GM23338 (cell line): ENCODE measurements around the gene PPP6R3. TPM values are rescaled to one million over a fixed set of nuclear protein-coding genes. Genes with fewer than 3 reads are reported as not detected.

Experiments
- ATAC-seq: fragments of 200-7000 bp; cut with Tn5 transposase; 3 replicates; pipeline ENCODE4 v1.9.1; 2020
- DNase-seq: peaks from one replicate; pipeline ENCODE4 v3.0.0-alpha.2; 2015; ENCODE audit warnings: low spot score
- H2AFZ ChIP-seq: fragments of 200-600 bp; sonication (generic); 2 replicates; pipeline ENCODE4 v1.8.0; 2016; ENCODE audit warnings: antibody characterized with exemption, mild to moderate bottlenecking, moderate library complexity
- H3F3A ChIP-seq: fragments of 200-600 bp; sonication (generic); replicated peaks from 2 replicates; pipeline ENCODE4 v1.8.0; 2017; ENCODE audit warnings: antibody characterized with exemption, mixed run types, low read depth
- H3K27ac ChIP-seq: fragments of 200-600 bp; sonication (generic); 2 replicates; pipeline ENCODE4 v1.6.1; 2016; ENCODE audit warnings: low read depth
- H3K27me3 ChIP-seq: fragments of 200-600 bp; sonication (generic); 2 replicates; pipeline ENCODE4 v1.8.0; 2016; ENCODE audit warnings: mild to moderate bottlenecking, mixed run types, moderate library complexity; ENCODE audit not compliant: insufficient read depth
- H3K36me3 ChIP-seq: fragments of 200-600 bp; sonication (generic); 2 replicates; pipeline ENCODE4 v1.8.0; 2016; ENCODE audit warnings: mild to moderate bottlenecking; ENCODE audit not compliant: insufficient read depth
- H3K4me1 ChIP-seq: fragments of 200-600 bp; sonication (generic); 2 replicates; pipeline ENCODE4 v1.8.0; 2016; ENCODE audit warnings: mild to moderate bottlenecking, moderate library complexity; ENCODE audit not compliant: insufficient read depth
- H3K4me2 ChIP-seq: fragments of 200-600 bp; sonication (generic); 2 replicates; pipeline ENCODE4 v1.7.1; 2017; ENCODE audit warnings: mixed run types
- H3K4me3 ChIP-seq: fragments of 200-600 bp; sonication (generic); 2 replicates; pipeline ENCODE4 v1.6.1; 2016; ENCODE audit warnings: mixed run types
- H3K79me2 ChIP-seq: fragments of 200-600 bp; sonication (generic); replicated peaks from 2 replicates; pipeline ENCODE4 v1.8.0; 2017; ENCODE audit warnings: mild to moderate bottlenecking; ENCODE audit not compliant: insufficient read depth
- H3K9me2 ChIP-seq: fragments of 200-600 bp; sonication (generic); 2 replicates; pipeline ENCODE4 v1.8.0; 2017; ENCODE audit not compliant: insufficient read depth
- H4K20me1 ChIP-seq: fragments of 200-600 bp; sonication (generic); replicated peaks from 2 replicates; pipeline ENCODE4 v1.8.0; 2017; ENCODE audit warnings: mild to moderate bottlenecking; ENCODE audit not compliant: insufficient read depth
- H3K27ac Mint-ChIP-seq: 2 replicates; pipeline ENCODE4 v1.8.0; 2020; ENCODE audit warnings: inconsistent platforms, mild to moderate bottlenecking, moderate library complexity, mixed read lengths
- H3K27me3 Mint-ChIP-seq: 3 replicates; pipeline ENCODE4 v1.8.0; 2022; ENCODE audit warnings: low read depth, mild to moderate bottlenecking, moderate library complexity, mixed read lengths, inconsistent platforms; ENCODE audit not compliant: insufficient read depth, poor library complexity
- H3K36me3 Mint-ChIP-seq: 3 replicates; pipeline ENCODE4 v1.8.0; 2021; ENCODE audit warnings: low read depth, mild to moderate bottlenecking, inconsistent platforms, moderate library complexity, mixed read lengths
- H3K4me1 Mint-ChIP-seq: 3 replicates; pipeline ENCODE4 v1.8.0; 2020; ENCODE audit warnings: mild to moderate bottlenecking, inconsistent platforms, mixed read lengths
- H3K4me3 Mint-ChIP-seq: 3 replicates; pipeline ENCODE4 v1.8.0; 2021; ENCODE audit warnings: moderate library complexity, mild to moderate bottlenecking, inconsistent platforms, mixed read lengths
- H3K9me3 Mint-ChIP-seq: 3 replicates; pipeline ENCODE4 v1.8.0; 2020; ENCODE audit warnings: moderate library complexity, mild to moderate bottlenecking, inconsistent platforms, mixed read lengths
- EZH2 ChIP-seq: fragments of 200-600 bp; sonication (generic); IDR thresholded peaks from one replicate; pipeline ENCODE4 v1.8.0; 2017; ENCODE audit warnings: antibody characterized with exemption, mild to moderate bottlenecking, low read depth; ENCODE audit not compliant: unreplicated experiment
- JUNB ChIP-seq: IDR thresholded peaks from one replicate; pipeline ENCODE4 v1.6.1; 2016; ENCODE audit warnings: antibody characterized with exemption; ENCODE audit not compliant: unreplicated experiment
- NANOG ChIP-seq: IDR thresholded peaks from 2 replicates; pipeline ENCODE4 v1.6.1; 2016; ENCODE audit warnings: antibody characterized with exemption, borderline replicate concordance
- STAT1 ChIP-seq: IDR thresholded peaks from one replicate; pipeline ENCODE4 v1.6.1; 2016; ENCODE audit warnings: antibody characterized with exemption; ENCODE audit not compliant: unreplicated experiment
- ZNF114 ChIP-seq: fragments of 250-450 bp; sonication (Bioruptor Pico); IDR thresholded peaks from 2 replicates; pipeline ENCODE4 v1.5.0; 2020; ENCODE audit warnings: mild to moderate bottlenecking, moderate library complexity
- ZNF331 ChIP-seq: fragments of 250-450 bp; sonication (Bioruptor Pico); IDR thresholded peaks from 2 replicates; pipeline ENCODE4 v1.5.0; 2020; ENCODE audit warnings: low read depth, mild to moderate bottlenecking, moderate library complexity
- polyA plus RNA-seq: library from polyadenylated mRNA; unstranded; fragments of >200 nt; fragmentation: Nextera tagmentation; extraction: Ambion mirVana; gene quantifications from 2 replicates; pipeline ENCODE4 v1.2.1, GENCODE V29; 2016
- total RNA-seq: library from RNA; depleted of rRNA; stranded (reverse); fragments of >200 nt; shearing (Covaris generic); gene quantifications from 2 replicates; pipeline ENCODE4 v1.2.3, GENCODE V29; 2014
- TF ChIP-seq, protein P1 (sequence below): IDR thresholded peaks from 2 replicates; pipeline ENCODE4 v1.6.1; 2016; ENCODE audit warnings: antibody characterized with exemption
- TF ChIP-seq, protein P2 (sequence below), 2 experiments: fragments of 200-600 bp in 1 of 2; sonication (generic) in 1 of 2; conservative IDR thresholded peaks; 2 replicates each; pipeline versions ENCODE4 v1.5.1 to v1.6.1; 2016 to 2017; ENCODE audit warnings: antibody characterized with exemption in 2 of 2, low read depth in 2 of 2, mild to moderate bottlenecking in 2 of 2, moderate library complexity in 1 of 2
- TF ChIP-seq, protein P3 (sequence below): fragments of 250-450 bp; sonication (Bioruptor Pico); IDR thresholded peaks from 2 replicates; pipeline ENCODE4 v1.5.0; 2020; ENCODE audit warnings: mild to moderate bottlenecking, moderate library complexity
- TF ChIP-seq, protein P4 (sequence below): IDR thresholded peaks from one replicate; pipeline ENCODE4 v1.6.1; 2018; ENCODE audit warnings: antibody characterized with exemption; ENCODE audit not compliant: unreplicated experiment

PPP6R3 gene
- total and polyA plus RNA-seq, 2 experiments from 2014 or later, result 170 to 268 TPM

DNA sequence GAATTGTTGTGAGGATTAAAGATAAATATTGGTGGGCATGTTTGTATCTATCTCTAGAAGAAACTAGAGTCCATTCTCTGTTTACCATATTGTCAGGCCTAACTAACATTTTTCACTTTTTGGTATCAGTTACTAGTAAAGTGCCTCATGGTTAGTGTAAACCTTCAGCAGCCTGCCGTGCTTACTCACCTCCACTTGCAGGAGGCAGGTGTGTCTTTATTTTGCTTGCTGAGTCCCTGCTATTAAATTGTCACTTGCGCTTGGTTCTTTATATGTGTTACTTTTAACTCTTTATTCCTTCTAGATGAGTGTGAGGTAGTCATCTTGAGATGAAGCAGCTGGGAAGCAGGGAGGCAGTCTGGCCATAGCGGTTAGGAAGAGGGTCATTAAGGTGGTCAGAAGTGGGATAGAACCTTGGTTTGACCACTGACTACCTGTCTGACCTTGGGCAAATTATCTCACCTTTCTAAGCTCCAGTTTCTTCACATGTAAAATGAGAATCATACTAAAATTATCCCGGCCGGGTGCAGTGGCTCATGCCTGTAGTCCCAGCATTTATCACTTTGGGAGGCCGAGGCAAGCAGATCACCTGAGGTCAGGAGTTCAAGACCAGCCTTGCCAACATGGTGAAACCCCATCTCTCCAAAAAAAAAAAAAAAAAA is 21.2 kb downstream of the PPP6R3 start (continued):
- TF ChIP-seq, protein P1, sequence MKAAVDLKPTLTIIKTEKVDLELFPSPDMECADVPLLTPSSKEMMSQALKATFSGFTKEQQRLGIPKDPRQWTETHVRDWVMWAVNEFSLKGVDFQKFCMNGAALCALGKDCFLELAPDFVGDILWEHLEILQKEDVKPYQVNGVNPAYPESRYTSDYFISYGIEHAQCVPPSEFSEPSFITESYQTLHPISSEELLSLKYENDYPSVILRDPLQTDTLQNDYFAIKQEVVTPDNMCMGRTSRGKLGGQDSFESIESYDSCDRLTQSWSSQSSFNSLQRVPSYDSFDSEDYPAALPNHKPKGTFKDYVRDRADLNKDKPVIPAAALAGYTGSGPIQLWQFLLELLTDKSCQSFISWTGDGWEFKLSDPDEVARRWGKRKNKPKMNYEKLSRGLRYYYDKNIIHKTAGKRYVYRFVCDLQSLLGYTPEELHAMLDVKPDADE, result no peak
- TF ChIP-seq JUNB, result no peak

DNA sequence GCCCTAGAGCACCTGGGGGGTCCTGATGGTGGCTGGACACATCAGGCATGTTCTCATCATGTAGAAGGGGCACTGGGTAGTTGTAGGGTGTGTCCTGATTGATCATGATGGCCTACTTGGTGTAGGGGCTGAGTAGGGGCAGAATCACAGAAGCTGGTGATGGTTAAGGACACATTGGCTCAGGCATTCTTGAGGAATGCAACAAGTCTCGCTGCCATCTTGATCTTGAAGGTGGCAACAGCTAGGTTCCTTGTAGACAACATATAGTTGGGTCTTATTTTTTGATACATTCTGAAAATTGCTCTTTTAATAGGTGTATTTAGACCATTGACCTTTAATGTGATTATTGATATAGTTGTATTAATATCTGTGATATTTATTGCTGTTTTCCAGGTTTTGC is 28.1 kb downstream of the PPP6R3 start:
- Mint-ChIP-seq H3K27me3 (peaks cover 6% of the 10 kb centered on the region), H3K4me1 (peaks cover 36% of the 10 kb centered on the region), H3K36me3 (peaks cover 17% of the 10 kb centered on the region), H3K4me3 (no peak overlapping the region), H3K9me3 (peaks cover 7% of the 10 kb centered on the region; the same call in 2 of the 3 replicates), H3K27ac (peak overlapping the region; percentile 46; the same call in 1 of the 2 replicates)
- H3K27me3 ChIP-seq, result no peaks in the 10 kb centered on the region
- H3K9me2 ChIP-seq, result no peaks in the 10 kb centered on the region
- H3K4me1 ChIP-seq, result peaks cover 28% of the 10 kb centered on the region
- DNase-seq, result no peak
- H3K36me3 ChIP-seq, result no peaks in the 10 kb centered on the region
- no peak for ATAC-seq
- no peaks in the 10 kb centered on the region for H3F3A ChIP-seq
- H2AFZ ChIP-seq, result no peak overlapping the region
- H3K27ac ChIP-seq, result no peak overlapping the region
- H3K4me2 ChIP-seq, result no peak overlapping the region
- H4K20me1 ChIP-seq, result peaks cover 85% of the 10 kb centered on the region
- no peak overlapping the region for H3K4me3 ChIP-seq
- no peak for TF ChIP-seq ZNF331 (CRISPR knock-in tag)
- TF ChIP-seq NANOG, result no peak
- TF ChIP-seq, protein P2, sequence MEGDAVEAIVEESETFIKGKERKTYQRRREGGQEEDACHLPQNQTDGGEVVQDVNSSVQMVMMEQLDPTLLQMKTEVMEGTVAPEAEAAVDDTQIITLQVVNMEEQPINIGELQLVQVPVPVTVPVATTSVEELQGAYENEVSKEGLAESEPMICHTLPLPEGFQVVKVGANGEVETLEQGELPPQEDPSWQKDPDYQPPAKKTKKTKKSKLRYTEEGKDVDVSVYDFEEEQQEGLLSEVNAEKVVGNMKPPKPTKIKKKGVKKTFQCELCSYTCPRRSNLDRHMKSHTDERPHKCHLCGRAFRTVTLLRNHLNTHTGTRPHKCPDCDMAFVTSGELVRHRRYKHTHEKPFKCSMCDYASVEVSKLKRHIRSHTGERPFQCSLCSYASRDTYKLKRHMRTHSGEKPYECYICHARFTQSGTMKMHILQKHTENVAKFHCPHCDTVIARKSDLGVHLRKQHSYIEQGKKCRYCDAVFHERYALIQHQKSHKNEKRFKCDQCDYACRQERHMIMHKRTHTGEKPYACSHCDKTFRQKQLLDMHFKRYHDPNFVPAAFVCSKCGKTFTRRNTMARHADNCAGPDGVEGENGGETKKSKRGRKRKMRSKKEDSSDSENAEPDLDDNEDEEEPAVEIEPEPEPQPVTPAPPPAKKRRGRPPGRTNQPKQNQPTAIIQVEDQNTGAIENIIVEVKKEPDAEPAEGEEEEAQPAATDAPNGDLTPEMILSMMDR (conservative IDR thresholded peaks at IDR 0.05; ENCODE audit: low read depth in 2 of 2), result no peak
- no peak for TF ChIP-seq EZH2
- TF ChIP-seq ZNF114 (CRISPR knock-in tag), result no peak
- TF ChIP-seq, protein P3, sequence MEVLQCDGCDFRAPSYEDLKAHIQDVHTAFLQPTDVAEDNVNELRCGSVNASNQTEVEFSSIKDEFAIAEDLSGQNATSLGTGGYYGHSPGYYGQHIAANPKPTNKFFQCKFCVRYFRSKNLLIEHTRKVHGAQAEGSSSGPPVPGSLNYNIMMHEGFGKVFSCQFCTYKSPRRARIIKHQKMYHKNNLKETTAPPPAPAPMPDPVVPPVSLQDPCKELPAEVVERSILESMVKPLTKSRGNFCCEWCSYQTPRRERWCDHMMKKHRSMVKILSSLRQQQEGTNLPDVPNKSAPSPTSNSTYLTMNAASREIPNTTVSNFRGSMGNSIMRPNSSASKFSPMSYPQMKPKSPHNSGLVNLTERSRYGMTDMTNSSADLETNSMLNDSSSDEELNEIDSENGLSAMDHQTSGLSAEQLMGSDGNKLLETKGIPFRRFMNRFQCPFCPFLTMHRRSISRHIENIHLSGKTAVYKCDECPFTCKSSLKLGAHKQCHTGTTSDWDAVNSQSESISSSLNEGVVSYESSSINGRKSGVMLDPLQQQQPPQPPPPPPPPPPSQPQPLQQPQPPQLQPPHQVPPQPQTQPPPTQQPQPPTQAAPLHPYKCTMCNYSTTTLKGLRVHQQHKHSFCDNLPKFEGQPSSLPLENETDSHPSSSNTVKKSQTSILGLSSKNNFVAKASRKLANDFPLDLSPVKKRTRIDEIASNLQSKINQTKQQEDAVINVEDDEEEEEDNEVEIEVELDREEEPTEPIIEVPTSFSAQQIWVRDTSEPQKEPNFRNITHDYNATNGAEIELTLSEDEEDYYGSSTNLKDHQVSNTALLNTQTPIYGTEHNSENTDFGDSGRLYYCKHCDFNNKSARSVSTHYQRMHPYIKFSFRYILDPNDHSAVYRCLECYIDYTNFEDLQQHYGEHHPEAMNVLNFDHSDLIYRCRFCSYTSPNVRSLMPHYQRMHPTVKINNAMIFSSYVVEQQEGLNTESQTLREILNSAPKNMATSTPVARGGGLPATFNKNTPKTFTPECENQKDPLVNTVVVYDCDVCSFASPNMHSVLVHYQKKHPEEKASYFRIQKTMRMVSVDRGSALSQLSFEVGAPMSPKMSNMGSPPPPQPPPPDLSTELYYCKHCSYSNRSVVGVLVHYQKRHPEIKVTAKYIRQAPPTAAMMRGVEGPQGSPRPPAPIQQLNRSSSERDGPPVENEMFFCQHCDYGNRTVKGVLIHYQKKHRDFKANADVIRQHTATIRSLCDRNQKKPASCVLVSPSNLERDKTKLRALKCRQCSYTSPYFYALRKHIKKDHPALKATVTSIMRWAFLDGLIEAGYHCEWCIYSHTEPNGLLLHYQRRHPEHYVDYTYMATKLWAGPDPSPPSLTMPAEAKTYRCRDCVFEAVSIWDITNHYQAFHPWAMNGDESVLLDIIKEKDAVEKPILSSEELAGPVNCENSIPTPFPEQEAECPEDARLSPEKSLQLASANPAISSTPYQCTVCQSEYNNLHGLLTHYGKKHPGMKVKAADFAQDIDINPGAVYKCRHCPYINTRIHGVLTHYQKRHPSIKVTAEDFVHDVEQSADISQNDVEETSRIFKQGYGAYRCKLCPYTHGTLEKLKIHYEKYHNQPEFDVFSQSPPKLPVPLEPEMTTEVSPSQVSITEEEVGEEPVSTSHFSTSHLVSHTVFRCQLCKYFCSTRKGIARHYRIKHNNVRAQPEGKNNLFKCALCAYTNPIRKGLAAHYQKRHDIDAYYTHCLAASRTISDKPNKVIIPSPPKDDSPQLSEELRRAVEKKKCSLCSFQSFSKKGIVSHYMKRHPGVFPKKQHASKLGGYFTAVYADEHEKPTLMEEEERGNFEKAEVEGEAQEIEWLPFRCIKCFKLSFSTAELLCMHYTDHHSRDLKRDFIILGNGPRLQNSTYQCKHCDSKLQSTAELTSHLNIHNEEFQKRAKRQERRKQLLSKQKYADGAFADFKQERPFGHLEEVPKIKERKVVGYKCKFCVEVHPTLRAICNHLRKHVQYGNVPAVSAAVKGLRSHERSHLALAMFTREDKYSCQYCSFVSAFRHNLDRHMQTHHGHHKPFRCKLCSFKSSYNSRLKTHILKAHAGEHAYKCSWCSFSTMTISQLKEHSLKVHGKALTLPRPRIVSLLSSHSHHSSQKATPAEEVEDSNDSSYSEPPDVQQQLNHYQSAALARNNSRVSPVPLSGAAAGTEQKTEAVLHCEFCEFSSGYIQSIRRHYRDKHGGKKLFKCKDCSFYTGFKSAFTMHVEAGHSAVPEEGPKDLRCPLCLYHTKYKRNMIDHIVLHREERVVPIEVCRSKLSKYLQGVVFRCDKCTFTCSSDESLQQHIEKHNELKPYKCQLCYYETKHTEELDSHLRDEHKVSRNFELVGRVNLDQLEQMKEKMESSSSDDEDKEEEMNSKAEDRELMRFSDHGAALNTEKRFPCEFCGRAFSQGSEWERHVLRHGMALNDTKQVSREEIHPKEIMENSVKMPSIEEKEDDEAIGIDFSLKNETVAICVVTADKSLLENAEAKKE, result no peak
- TF ChIP-seq JUNB, result no peak
- TF ChIP-seq STAT1, result no peak
- TF ChIP-seq, protein P4, sequence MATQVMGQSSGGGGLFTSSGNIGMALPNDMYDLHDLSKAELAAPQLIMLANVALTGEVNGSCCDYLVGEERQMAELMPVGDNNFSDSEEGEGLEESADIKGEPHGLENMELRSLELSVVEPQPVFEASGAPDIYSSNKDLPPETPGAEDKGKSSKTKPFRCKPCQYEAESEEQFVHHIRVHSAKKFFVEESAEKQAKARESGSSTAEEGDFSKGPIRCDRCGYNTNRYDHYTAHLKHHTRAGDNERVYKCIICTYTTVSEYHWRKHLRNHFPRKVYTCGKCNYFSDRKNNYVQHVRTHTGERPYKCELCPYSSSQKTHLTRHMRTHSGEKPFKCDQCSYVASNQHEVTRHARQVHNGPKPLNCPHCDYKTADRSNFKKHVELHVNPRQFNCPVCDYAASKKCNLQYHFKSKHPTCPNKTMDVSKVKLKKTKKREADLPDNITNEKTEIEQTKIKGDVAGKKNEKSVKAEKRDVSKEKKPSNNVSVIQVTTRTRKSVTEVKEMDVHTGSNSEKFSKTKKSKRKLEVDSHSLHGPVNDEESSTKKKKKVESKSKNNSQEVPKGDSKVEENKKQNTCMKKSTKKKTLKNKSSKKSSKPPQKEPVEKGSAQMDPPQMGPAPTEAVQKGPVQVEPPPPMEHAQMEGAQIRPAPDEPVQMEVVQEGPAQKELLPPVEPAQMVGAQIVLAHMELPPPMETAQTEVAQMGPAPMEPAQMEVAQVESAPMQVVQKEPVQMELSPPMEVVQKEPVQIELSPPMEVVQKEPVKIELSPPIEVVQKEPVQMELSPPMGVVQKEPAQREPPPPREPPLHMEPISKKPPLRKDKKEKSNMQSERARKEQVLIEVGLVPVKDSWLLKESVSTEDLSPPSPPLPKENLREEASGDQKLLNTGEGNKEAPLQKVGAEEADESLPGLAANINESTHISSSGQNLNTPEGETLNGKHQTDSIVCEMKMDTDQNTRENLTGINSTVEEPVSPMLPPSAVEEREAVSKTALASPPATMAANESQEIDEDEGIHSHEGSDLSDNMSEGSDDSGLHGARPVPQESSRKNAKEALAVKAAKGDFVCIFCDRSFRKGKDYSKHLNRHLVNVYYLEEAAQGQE, result no peak
- H3K79me2 ChIP-seq, result peaks cover 100% of the 10 kb centered on the region
